ENCODE data around the gene TTC24. TPM values are rescaled to one million over a fixed set of nuclear protein-coding genes. Genes with fewer than 3 reads are reported as not detected.

Gene TTC24
- 3.5 TPM for polyA plus RNA-seq (2012; ENCODE audit: low read depth, missing spikeins)

DNA sequence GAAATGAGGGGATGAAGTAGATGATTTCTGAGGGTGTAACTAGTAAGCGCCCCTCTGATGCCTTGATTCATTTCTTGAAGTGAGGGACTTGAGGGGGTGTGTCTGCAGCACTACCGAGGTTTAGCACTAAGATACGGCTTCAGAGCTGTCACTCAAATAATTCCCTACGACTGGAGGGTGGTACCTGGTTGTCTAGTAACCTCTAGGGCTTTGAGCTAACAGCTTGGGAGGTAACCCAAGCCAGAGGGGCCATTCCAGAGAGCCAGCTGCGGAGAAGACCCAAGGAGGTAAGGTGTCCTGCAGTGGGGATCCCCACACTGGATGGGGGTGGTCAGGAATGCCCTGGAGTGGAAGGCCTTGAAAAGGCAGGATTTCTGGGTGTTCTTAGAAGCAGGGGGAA lies at the start of gene TTC24:
Gene TTC24 (plus strand): TSS at position 252 of the 400 bp plus-strand sequence. CDS start 1,642 bp downstream, outside the sequence.
- DNase-seq (ENCODE audit: insufficient read length, low spot score) (no peak), FAIRE-seq (no peak)
- TF ChIP-seq POLR2AphosphoS5 (IDR thresholded peaks at IDR 0.05; ENCODE audit: low read depth, low read length) (no peak), POLR2A (IDR thresholded peaks at IDR 0.05; ENCODE audit: low read depth, low read length) (no peak), POU2F2 (IDR thresholded peaks at IDR 0.05; ENCODE audit: low read depth, low read length) (no peak), TAF1 (IDR thresholded peaks at IDR 0.05; ENCODE audit: low read depth, low read length) (no peak), SPI1 (IDR thresholded peaks at IDR 0.05; ENCODE audit: low read depth, low read length) (no peak), PAX5 (IDR thresholded peaks at IDR 0.05; ENCODE audit: insufficient read depth, low read length, severe bottlenecking) (no peak)

DNA sequence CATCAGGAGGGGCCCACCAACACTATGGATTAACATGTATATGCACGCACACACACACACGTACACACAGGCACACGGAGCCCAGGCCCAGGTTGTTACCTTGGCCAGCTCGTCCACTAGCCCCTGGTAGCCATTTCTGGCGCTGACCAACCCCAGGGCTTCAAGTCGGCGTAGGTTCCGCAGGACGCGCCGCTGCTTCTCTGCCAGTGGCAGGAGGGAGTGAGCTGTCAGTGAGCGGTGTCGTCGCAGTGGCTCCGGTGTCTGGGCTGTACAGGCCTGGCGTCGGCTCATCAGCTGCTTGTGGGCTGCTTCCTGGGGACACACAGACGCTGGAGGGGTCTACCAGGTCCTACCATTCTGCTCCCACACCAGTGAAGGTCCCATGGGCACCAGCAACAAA lies 49.5 kb upstream of the TTC24 start:
- DNase-seq (ENCODE audit: insufficient read length, low spot score) (no peak), FAIRE-seq (no peak)
- TF ChIP-seq PAX5 (IDR thresholded peaks at IDR 0.05; ENCODE audit: insufficient read depth, low read length, severe bottlenecking) (no peak), POLR2A (IDR thresholded peaks at IDR 0.05; ENCODE audit: low read depth, low read length) (no peak), SPI1 (IDR thresholded peaks at IDR 0.05; ENCODE audit: low read depth, low read length) (no peak), POLR2AphosphoS5 (IDR thresholded peaks at IDR 0.05; ENCODE audit: low read depth, low read length) (no peak), TAF1 (IDR thresholded peaks at IDR 0.05; ENCODE audit: low read depth, low read length) (no peak), POU2F2 (IDR thresholded peaks at IDR 0.05; ENCODE audit: low read depth, low read length) (no peak)

DNA sequence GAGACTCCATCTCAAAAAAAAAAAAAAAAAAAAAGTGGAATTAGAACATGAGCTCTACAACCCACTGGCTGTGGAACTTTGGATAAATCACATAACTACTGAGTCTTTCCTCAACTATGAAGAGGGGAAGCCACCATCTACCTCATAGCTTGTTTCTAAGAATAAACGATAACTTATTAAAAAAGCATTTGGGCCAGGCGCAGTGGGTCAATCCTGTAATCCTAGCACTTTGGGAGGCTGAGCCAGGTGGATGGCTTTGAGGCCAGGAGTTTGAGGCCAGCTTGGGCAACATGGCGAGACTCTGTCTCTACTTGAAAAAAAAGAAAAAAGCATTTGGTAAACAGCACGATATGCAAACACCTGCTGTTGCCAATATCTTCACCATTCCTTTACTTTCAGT lies 47.1 kb upstream of the TTC24 start:
- no peak for TF ChIP-seq POLR2A (IDR thresholded peaks at IDR 0.05; ENCODE audit: low read depth, low read length)
- TF ChIP-seq SPI1 (IDR thresholded peaks at IDR 0.05; ENCODE audit: low read depth, low read length), result no peak
- TF ChIP-seq POU2F2 (IDR thresholded peaks at IDR 0.05; ENCODE audit: low read depth, low read length), result no peak
- TF ChIP-seq POLR2AphosphoS5 (IDR thresholded peaks at IDR 0.05; ENCODE audit: low read depth, low read length), result no peak
- no peak for TF ChIP-seq TAF1 (IDR thresholded peaks at IDR 0.05; ENCODE audit: low read depth, low read length)
- TF ChIP-seq PAX5 (IDR thresholded peaks at IDR 0.05; ENCODE audit: insufficient read depth, low read length, severe bottlenecking), result no peak
- DNase-seq (ENCODE audit: insufficient read length, low spot score) (no peak), FAIRE-seq (peak; percentile 9)

DNA sequence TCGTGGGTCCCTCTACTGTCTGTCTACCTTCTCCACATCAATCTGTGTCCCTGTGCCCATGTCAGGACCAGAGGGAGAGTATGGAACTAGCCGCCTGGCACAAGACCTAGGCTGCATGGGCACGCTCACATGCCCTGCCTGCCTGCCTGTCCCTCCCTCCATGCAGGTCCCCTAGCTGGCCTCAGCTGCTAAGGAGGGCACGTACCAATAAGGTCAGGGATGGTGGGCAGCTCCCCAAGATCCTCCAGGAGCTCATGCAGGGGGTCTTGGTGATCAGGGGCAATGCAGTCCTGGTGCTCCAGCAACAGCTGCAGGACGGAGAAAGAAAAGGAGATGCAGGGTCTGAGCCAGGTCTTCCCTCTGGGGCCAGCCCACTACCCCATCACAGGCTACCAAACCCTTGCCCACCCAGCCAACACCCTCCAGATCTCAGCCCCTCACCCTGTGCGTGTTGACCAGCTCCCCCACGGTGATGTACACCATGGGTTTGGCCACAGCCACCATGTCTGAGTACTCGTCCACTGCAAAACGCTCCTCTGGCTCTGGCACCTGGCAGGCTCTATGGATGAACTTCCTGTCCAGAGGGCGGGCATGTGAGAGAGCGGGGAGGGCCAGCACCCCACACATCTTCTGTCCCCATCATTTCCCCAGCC lies 45.8 kb upstream of the TTC24 start:
- DNase-seq (ENCODE audit: insufficient read length, low spot score) (no peak), FAIRE-seq (no peak)
- TF ChIP-seq SPI1 (IDR thresholded peaks at IDR 0.05; ENCODE audit: low read depth, low read length), result no peak
- TF ChIP-seq POLR2AphosphoS5 (IDR thresholded peaks at IDR 0.05; ENCODE audit: low read depth, low read length), result no peak
- no peak for TF ChIP-seq POU2F2 (IDR thresholded peaks at IDR 0.05; ENCODE audit: low read depth, low read length)
- no peak for TF ChIP-seq TAF1 (IDR thresholded peaks at IDR 0.05; ENCODE audit: low read depth, low read length)
- TF ChIP-seq PAX5 (IDR thresholded peaks at IDR 0.05; ENCODE audit: insufficient read depth, low read length, severe bottlenecking), result no peak
- no peak for TF ChIP-seq POLR2A (IDR thresholded peaks at IDR 0.05; ENCODE audit: low read depth, low read length)

DNA sequence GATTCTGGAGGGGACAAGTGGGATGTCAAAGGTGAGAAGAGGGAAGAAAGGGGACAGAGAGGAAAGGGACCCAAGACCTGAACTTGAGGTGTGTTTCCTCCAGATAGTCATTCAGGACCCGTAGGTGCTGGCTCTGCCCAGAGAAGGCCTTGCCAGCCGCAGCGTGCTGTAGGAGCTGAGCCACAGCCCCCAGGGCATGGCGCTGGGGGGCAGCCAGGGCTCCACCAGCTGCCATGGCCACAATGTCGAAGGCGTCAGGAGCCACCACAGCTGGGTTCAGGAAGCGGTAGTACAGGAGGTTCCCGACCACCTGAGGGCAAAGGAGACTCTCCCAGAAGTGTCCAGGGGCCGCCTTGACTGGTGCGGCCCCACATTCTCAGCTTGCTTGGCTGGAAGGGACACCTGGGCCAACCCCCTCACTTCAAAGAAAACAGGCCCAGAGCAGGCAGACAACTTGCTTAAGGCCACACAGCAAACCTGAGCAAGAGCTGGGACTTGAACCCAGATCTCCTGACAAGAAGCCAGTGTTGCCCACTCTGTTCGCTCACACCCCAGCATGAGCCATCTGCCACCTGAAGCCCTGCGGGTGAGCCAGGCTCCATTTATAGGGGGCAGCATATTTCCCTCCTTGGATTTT lies 45.0 kb upstream of the TTC24 start:
- TF ChIP-seq PAX5 (IDR thresholded peaks at IDR 0.05; ENCODE audit: insufficient read depth, low read length, severe bottlenecking), result no peak
- TF ChIP-seq POU2F2 (IDR thresholded peaks at IDR 0.05; ENCODE audit: low read depth, low read length), result no peak
- TF ChIP-seq POLR2A (IDR thresholded peaks at IDR 0.05; ENCODE audit: low read depth, low read length), result no peak
- TF ChIP-seq POLR2AphosphoS5 (IDR thresholded peaks at IDR 0.05; ENCODE audit: low read depth, low read length), result no peak
- no peak for TF ChIP-seq TAF1 (IDR thresholded peaks at IDR 0.05; ENCODE audit: low read depth, low read length)
- TF ChIP-seq SPI1 (IDR thresholded peaks at IDR 0.05; ENCODE audit: low read depth, low read length), result no peak
- no peak for FAIRE-seq
- no peak for DNase-seq (ENCODE audit: insufficient read length, low spot score)

DNA sequence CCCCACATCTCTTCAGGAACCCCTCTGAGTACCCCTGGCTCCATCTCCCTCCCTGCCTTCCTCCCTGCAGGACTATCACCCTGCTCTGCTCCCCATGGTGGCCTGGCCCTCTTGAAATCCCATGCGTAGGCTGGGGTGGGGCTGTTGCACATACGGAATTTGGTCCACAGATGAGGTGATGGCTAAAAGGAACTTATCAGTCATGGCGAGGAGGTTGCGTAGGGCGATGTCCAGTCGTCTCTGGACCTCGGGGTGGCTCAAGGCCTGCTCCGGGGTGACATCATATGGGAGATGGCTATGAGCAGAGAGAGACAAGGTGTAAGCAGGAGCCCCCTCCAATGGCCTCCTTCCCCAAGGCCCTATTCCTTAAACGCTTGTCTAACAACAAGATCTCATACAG lies 42.5 kb upstream of the TTC24 start:
- no peak for TF ChIP-seq POLR2A (IDR thresholded peaks at IDR 0.05; ENCODE audit: low read depth, low read length)
- TF ChIP-seq TAF1 (IDR thresholded peaks at IDR 0.05; ENCODE audit: low read depth, low read length), result no peak
- TF ChIP-seq SPI1 (IDR thresholded peaks at IDR 0.05; ENCODE audit: low read depth, low read length), result no peak
- TF ChIP-seq POLR2AphosphoS5 (IDR thresholded peaks at IDR 0.05; ENCODE audit: low read depth, low read length), result no peak
- FAIRE-seq, result no peak
- no peak for DNase-seq (ENCODE audit: insufficient read length, low spot score)

DNA sequence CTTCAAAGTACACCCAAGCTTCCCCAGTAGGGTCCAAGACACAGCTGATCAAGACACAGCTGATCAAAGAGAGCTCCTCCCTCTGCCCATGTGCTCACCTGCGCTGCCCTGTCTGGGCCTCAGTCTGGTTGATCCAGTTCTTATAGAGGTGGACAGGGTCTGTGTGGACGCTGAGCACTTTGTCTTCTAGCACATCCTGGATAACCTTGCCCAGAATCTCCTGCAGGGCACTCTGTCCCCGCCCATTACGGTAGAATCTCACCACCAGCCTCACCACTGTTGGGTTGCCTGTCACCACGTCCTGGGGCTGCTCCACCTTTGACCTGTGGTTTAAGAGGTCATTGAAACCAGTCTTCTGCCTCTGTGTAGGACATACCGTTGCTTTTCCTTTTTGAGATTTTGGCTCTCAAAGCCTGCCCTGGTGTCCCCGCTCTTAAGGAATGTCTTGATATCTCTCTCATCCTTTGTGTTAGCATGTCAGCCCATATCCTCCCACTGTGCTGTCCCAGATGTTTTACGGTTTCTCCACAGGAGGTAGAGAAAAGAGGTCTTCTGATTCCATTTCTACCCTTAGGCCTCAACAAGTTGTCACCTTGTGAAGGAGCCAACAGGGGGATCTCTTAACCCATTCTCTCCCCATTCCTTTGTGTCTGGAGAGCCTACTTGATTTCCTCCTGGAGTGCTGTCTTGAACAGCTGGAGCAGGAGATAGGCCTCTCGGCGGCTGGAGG lies 40.6 kb upstream of the TTC24 start:
- FAIRE-seq (no peak), DNase-seq (ENCODE audit: insufficient read length, low spot score) (no peak)
- TF ChIP-seq TAF1 (IDR thresholded peaks at IDR 0.05; ENCODE audit: low read depth, low read length) (no peak), SPI1 (IDR thresholded peaks at IDR 0.05; ENCODE audit: low read depth, low read length) (no peak), PAX5 (IDR thresholded peaks at IDR 0.05; ENCODE audit: insufficient read depth, low read length, severe bottlenecking) (no peak), POLR2AphosphoS5 (IDR thresholded peaks at IDR 0.05; ENCODE audit: low read depth, low read length) (no peak), POU2F2 (IDR thresholded peaks at IDR 0.05; ENCODE audit: low read depth, low read length) (no peak), POLR2A (IDR thresholded peaks at IDR 0.05; ENCODE audit: low read depth, low read length) (no peak)

DNA sequence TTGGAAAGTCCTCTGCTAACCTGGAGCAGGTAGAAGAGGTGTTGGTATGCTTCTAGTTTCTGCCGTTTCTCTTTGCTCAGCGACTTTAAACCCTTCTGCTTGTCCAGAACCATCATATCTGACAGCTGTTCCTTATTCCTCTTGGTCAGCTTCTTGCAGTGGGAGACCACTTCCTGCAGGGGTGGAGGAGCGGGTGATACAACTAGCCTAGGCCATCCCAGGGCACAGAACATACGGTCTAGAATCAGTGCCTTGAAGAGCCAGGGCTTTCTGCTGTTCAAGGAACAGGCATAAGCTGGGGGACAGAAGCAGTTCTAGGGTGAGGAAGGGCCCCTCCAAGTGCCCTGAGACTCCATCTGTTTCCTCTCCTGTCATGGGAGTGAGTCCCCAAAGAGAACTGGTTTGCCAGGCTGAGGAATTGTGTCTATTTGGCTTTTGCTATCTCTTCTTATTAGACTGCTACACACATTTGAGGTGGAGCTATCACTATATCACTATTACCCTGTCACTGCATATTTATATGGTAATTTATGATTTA lies 39.6 kb upstream of the TTC24 start:
- DNase-seq (ENCODE audit: insufficient read length, low spot score), result no peak
- FAIRE-seq, result no peak
- no peak for TF ChIP-seq TAF1 (IDR thresholded peaks at IDR 0.05; ENCODE audit: low read depth, low read length)

DNA sequence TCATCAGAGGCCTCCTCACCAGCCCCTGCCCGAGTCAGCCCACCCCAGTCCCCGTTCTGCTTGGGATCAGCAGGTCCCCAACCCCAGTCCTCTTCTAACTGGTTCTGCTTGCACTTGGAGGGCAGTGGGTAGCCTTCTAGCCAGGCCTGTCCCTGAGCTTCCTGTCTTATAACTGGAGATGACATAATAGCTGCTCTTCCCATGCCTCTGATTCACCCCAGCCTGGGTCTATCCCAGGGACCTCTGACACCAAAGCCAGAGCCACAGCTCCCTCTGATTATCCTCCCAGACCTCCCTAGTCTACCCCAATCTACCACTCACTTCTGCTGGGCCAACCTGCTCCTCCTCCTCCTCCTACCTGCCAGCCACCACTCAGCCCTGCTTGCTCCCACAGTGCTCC lies 38.6 kb upstream of the TTC24 start:
- TF ChIP-seq POLR2AphosphoS5 (IDR thresholded peaks at IDR 0.05; ENCODE audit: low read depth, low read length) (no peak), POLR2A (IDR thresholded peaks at IDR 0.05; ENCODE audit: low read depth, low read length) (no peak), SPI1 (IDR thresholded peaks at IDR 0.05; ENCODE audit: low read depth, low read length) (no peak), PAX5 (IDR thresholded peaks at IDR 0.05; ENCODE audit: insufficient read depth, low read length, severe bottlenecking) (no peak), POU2F2 (IDR thresholded peaks at IDR 0.05; ENCODE audit: low read depth, low read length) (no peak), TAF1 (IDR thresholded peaks at IDR 0.05; ENCODE audit: low read depth, low read length) (no peak)
- FAIRE-seq (no peak), DNase-seq (ENCODE audit: insufficient read length, low spot score) (no peak)
